GM12875 (cell line): ENCODE measurements around the gene ROBO1.

Experiments
- H3K4me3 ChIP-seq: one replicate; pipeline ENCODE4 v1.5.1; 2011; ENCODE audit warnings: low read depth, low read length, control low read depth
- TF ChIP-seq, protein P1 (sequence below): IDR thresholded peaks from 2 replicates; pipeline ENCODE4 v1.5.1; 2011; ENCODE audit warnings: low read depth, mild to moderate bottlenecking, control low read depth, inconsistent platforms, low read length, moderate library complexity, borderline replicate concordance; ENCODE audit not compliant: insufficient read depth

The ROBO1 gene

DNA sequence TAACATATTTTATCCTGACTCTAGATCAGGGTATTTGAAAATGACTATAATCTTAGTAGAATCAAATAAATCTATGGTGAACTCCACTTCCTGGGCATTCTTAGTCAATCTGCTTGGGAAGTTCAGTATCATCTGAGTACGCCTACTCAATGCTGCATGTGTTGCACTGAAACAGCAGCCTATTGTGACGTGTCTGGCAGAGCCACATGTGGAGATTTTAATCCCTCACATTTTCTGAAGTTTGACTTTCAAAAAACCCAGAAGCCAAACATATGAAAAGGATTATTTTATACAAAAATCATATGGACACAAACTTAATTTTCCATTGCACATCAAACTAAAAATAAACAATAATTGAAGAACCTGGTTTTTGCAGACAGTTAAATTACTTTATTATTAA lies 798.3 kb downstream of the ROBO1 start:
- TF ChIP-seq, protein P1, sequence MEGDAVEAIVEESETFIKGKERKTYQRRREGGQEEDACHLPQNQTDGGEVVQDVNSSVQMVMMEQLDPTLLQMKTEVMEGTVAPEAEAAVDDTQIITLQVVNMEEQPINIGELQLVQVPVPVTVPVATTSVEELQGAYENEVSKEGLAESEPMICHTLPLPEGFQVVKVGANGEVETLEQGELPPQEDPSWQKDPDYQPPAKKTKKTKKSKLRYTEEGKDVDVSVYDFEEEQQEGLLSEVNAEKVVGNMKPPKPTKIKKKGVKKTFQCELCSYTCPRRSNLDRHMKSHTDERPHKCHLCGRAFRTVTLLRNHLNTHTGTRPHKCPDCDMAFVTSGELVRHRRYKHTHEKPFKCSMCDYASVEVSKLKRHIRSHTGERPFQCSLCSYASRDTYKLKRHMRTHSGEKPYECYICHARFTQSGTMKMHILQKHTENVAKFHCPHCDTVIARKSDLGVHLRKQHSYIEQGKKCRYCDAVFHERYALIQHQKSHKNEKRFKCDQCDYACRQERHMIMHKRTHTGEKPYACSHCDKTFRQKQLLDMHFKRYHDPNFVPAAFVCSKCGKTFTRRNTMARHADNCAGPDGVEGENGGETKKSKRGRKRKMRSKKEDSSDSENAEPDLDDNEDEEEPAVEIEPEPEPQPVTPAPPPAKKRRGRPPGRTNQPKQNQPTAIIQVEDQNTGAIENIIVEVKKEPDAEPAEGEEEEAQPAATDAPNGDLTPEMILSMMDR, result no peak
- H3K4me3 ChIP-seq, result no peak overlapping the region

DNA sequence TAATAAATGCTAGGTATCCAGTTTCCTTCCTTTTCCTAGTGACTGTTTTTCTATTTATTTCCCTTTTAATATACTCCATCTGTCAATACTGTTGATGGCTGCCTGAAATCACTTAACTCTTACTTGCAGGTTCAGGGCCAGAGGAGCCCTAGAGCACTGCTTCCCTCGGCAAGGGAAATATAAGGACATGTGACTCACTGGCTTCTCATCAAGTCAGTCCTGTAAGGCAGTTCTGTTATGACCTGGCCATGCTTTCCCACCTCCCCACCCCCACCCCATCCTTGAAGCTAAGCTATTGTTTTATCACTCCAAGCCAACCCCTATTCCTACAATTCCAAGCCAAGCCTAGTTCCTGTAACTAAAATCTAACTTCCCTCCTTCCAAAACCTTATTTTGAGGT lies 800.7 kb downstream of the ROBO1 start:
- TF ChIP-seq, protein P1, result no peak
- no peak overlapping the region for H3K4me3 ChIP-seq

DNA sequence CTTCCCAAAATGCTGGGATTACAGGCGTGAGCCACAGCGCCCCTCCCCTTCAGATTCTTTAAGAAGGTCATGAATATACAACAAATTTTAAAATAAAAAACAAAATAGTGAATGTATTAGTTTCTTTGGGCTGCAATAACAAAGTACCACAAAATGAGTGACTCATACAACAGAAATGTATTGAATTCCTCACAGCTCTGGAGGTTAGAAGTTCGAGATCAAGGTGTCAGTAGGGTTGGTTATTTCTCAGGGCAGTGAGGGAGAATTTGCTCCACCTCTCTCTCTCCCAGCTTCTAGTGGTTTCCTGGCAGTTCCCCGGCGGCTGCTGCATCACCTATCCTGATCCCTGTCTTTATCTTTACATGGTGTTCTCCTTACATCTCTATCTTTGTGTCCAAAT lies 804.0 kb downstream of the ROBO1 start:
- TF ChIP-seq, protein P1, result no peak
- no peak overlapping the region for H3K4me3 ChIP-seq

DNA sequence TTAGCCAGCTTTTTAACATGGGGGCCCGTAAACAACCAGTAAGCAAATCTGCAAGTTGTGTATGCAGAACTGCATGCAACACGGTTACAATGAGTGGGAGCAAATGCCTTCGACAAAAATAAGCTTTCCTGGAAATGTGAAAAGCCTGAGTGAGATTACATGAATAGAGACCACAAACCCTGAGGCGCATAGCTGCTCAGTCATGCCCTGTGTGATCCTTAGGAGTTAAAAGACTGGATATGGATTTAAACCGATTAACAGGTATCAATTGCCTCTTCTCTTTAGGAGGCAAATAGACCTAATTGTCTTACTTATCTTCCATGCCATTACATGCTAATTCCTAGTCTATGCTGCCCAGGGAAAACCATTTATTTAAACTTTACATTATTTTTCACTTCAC lies 810.3 kb downstream of the ROBO1 start:
- no peak overlapping the region for H3K4me3 ChIP-seq
- TF ChIP-seq, protein P1, result no peak

DNA sequence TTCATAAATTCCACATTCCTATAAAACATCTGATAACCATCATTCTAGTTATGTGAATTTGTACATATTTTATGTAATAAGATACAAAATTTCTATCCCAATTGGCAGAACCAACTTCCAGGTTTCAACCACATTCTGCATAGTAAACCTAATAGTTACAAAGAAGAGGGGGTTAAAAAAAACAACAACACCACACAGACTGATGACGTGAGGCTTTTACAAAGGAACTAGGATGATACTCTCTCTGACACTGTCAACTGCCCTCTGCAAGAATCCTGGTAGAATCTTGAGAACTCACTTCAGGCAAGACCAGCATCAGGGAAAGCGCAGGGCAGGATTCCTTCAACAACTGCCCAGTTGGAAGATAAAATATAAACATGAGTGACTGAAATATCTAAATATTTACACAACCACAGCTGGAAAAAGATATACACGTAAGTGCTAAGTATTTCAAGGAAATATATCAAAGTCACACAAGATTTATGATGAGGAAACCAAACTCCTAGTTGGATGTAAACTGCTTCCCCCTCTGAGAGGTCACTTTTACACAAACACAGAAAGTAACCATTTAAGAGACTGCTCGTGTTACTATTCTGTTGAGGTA lies 816.4 kb downstream of the ROBO1 start:
- TF ChIP-seq, protein P1, result no peak

DNA sequence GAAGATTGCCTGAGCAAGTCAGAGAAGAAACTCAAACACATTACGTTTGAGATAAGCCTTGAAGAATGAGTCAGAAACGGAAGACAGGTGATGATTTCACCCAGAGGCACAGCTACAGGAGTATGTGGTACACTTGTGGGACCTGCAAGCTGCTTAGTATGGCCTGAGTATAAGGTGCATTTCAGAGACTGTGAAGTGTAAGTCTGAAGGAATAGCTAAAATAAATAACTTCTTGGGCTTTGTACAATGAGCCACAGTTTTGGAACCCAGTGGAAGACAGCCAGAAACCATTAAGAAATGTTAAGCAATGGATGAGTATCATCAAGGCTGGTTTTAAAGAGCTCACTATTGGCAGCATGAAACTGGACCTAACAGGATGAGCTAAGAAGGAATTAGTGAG lies 826.2 kb downstream of the ROBO1 start:
- TF ChIP-seq, protein P1, result no peak
- H3K4me3 ChIP-seq, result no peak overlapping the region

More for the DNA sequence above, 816.4 kb downstream of the ROBO1 start:
- H3K4me3 ChIP-seq, result no peak overlapping the region

DNA sequence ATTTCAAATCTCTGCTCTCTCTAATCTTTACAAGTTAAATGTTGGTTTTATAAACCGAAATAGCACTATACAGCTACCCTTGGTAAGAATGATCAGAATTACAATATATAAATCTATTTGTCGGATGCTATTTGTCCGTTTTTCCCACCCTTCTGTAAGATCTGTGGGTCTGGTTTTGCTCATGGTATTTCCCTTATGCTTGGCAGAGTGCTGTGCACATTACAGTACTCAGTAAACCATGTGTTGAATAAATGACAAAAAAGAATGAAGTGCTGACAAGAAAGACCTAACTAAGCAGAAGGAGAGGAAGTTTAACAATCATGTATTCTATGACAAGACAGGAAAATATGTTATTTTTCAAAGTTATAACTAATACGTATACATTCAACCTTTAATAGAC lies 827.2 kb downstream of the ROBO1 start:
- TF ChIP-seq, protein P1, result no peak
- H3K4me3 ChIP-seq, result no peak overlapping the region
